Liver (tissue), 9 donors: Measurements from ENCODE around the gene TRMT10C. TPM values are rescaled to one million over a fixed set of nuclear protein-coding genes. Genes with fewer than 3 reads are reported as not detected.

Experiments used
- DNase-seq: peaks from one replicate; pipeline ENCODE4 v3.0.0-alpha.2; 2017; ENCODE audit warnings: low spot score
- H3K27ac ChIP-seq, 2 donors: one replicate each; pipeline ENCODE4 v1.7.0; 2013; ENCODE audit warnings: inconsistent platforms in 2 of 2, low read length in 2 of 2, control low read depth in 1 of 2, low read depth in 1 of 2, mild to moderate bottlenecking in 1 of 2
- H3K27me3 ChIP-seq, 4 donors: one replicate each; pipeline versions ENCODE4 v1.6.1 to v1.7.0; 2013; ENCODE audit warnings: low read length in 3 of 4, inconsistent platforms in 1 of 4, mild to moderate bottlenecking in 1 of 4, moderate library complexity in 1 of 4; ENCODE audit not compliant: control insufficient read depth in 4 of 4, insufficient read depth in 4 of 4
- H3K36me3 ChIP-seq, 4 donors: one replicate each; pipeline versions ENCODE4 v1.6.1 to v1.7.0; 2013; ENCODE audit warnings: low read length in 3 of 4, mild to moderate bottlenecking in 3 of 4, low read depth in 1 of 4, moderate library complexity in 1 of 4; ENCODE audit not compliant: control insufficient read depth in 4 of 4, insufficient read depth in 3 of 4
- H3K4me1 ChIP-seq, 4 donors: one replicate each; pipeline versions ENCODE4 v1.6.1 to v1.7.0; 2013; ENCODE audit warnings: low read length in 3 of 4, mild to moderate bottlenecking in 3 of 4, moderate library complexity in 1 of 4; ENCODE audit not compliant: control insufficient read depth in 4 of 4, insufficient read depth in 4 of 4
- H3K4me3 ChIP-seq, 3 donors: one replicate each; pipeline versions ENCODE4 v1.6.1 to v1.7.0; 2013; ENCODE audit warnings: low read length in 3 of 3, control low read depth in 1 of 3, low read depth in 1 of 3, mild to moderate bottlenecking in 1 of 3
- H3K9ac ChIP-seq, 2 donors: one replicate each; pipeline ENCODE4 v1.7.0; 2013; ENCODE audit warnings: low read length in 2 of 2, mild to moderate bottlenecking in 2 of 2, moderate library complexity in 2 of 2, control low read depth in 1 of 2, low read depth in 1 of 2
- H3K9me3 ChIP-seq, 4 donors: one replicate each; pipeline versions ENCODE4 v1.6.1 to v1.7.0; 2013; ENCODE audit warnings: low read length in 3 of 4; ENCODE audit not compliant: control insufficient read depth in 4 of 4
- ATF3 ChIP-seq: IDR thresholded peaks from 2 replicates; pipeline ENCODE4 v1.6.1; 2016; ENCODE audit warnings: antibody characterized with exemption
- CTCF ChIP-seq: fragments of 150-350 bp; IDR thresholded peaks from 2 replicates; pipeline ENCODE4 v1.5.1; 2017; ENCODE audit warnings: improper control_type of control experiment, low read depth, low read length; ENCODE audit not compliant: missing input control
- EGR1 ChIP-seq, 2 donors: IDR thresholded peaks; 2 replicates each; pipeline ENCODE4 v1.6.1; 2016 to 2018; ENCODE audit warnings: antibody characterized with exemption in 2 of 2, low read depth in 2 of 2
- GABPA ChIP-seq, 2 donors: IDR thresholded peaks in 1 of 2; conservative IDR thresholded peaks in 1 of 2; 2 replicates each; pipeline ENCODE4 v1.6.1; 2016; ENCODE audit warnings: antibody characterized with exemption in 2 of 2, mild to moderate bottlenecking in 1 of 2, moderate library complexity in 1 of 2
- HNF4A ChIP-seq, 2 donors: conservative IDR thresholded peaks; 2 replicates each; pipeline ENCODE4 v1.6.1; 2016; ENCODE audit warnings: antibody characterized with exemption in 2 of 2, mild to moderate bottlenecking in 2 of 2
- HNF4G ChIP-seq: IDR thresholded peaks from 2 replicates; pipeline ENCODE4 v1.6.1; 2016; ENCODE audit warnings: antibody characterized with exemption
- JUND ChIP-seq, 2 donors: IDR thresholded peaks; 2 replicates each; pipeline ENCODE4 v1.6.1; 2016; ENCODE audit warnings: antibody characterized with exemption in 2 of 2
- MAX ChIP-seq: IDR thresholded peaks from 2 replicates; pipeline ENCODE4 v1.6.1; 2016; ENCODE audit warnings: antibody characterized with exemption
- NR2F2 ChIP-seq: IDR thresholded peaks from 2 replicates; pipeline ENCODE4 v1.6.1; 2016; ENCODE audit warnings: antibody characterized with exemption
- RAD21 ChIP-seq, 2 donors: IDR thresholded peaks; 2 replicates each; pipeline ENCODE4 v1.6.1; 2016; ENCODE audit warnings: antibody characterized with exemption in 2 of 2, mild to moderate bottlenecking in 2 of 2
- RXRA ChIP-seq, 2 donors: IDR thresholded peaks; 2 replicates each; pipeline ENCODE4 v1.6.1; 2017 to 2018; ENCODE audit warnings: antibody characterized with exemption in 2 of 2, mild to moderate bottlenecking in 1 of 2
- SP1 ChIP-seq: IDR thresholded peaks from 2 replicates; pipeline ENCODE4 v1.6.1; 2018; ENCODE audit warnings: antibody characterized with exemption, mild to moderate bottlenecking
- YY1 ChIP-seq: IDR thresholded peaks from 2 replicates; pipeline ENCODE4 v1.6.1; 2016; ENCODE audit warnings: antibody characterized with exemption, mild to moderate bottlenecking
- WGBS: extraction: QIAGEN DNeasy Blood & Tissue Kit; methylation state at CpG from one replicate; pipeline ENCODE4 v1.1.7; 2013; 5-methylcytosine and 5-hydroxymethylcytosine counted together
- polyA plus RNA-seq, 2 donors: library from polyadenylated mRNA; stranded (reverse) in 1 of 2; unstranded in 1 of 2; fragments of 200-250 nt in 1 of 2; fragments of >200 nt in 1 of 2; fragmentation: Nextera tagmentation in 1 of 2; extraction: Ambion mirVana in 1 of 2; gene quantifications; one replicate each; pipeline versions ENCODE4 v1.2.1 to v1.2.3, GENCODE V29; 2013 to 2015
- total RNA-seq, 2 donors: library from RNA; depleted of rRNA; stranded (reverse); fragments of >200 nt; gene quantifications; one replicate each; pipeline ENCODE4 v1.2.3, GENCODE V29; 2014
- donor health status: healthy.
- donor health status: healthy.
- donor health status: healthy.
- donor health status: healthy.
- donor health status: healthy.

TRMT10C gene
- total and polyA plus RNA-seq, 4 donors: 12.6 to 30.3 (median 16.5) TPM

- peak; percentile 89 to 98 for TF ChIP-seq GABPA (IDR thresholded peaks at IDR 0.05 in 1 of 2, conservative IDR thresholded peaks at IDR 0.05 in 1 of 2)
- TF ChIP-seq HNF4A (conservative IDR thresholded peaks at IDR 0.05): no peak
- peak; percentile 70 for TF ChIP-seq NR2F2
- peak; percentile 79 to 81 for TF ChIP-seq RAD21 (IDR thresholded peaks at IDR 0.05)
- peak; percentile 55 to 91 for TF ChIP-seq EGR1 (IDR thresholded peaks at IDR 0.05; ENCODE audit: low read depth in 2 of 2)
- TF ChIP-seq ATF3: peak; percentile 88
- peak; percentile 19 for TF ChIP-seq HNF4G
- peak; percentile 94 for TF ChIP-seq MAX
- peak in 1 of 2 donors; percentile 15 for TF ChIP-seq RXRA (IDR thresholded peaks at IDR 0.05)
- TF ChIP-seq SP1: peak; percentile 74
- peak; percentile 91 to 98 for TF ChIP-seq JUND (IDR thresholded peaks at IDR 0.05)
Measured at GRCh38 chr3:101573449-101574387, 12.1 kb downstream of the TRMT10C start, which contains the start of gene PCNP (continued).

GRCh38 chr3:101574388-101575112 is 12.9 kb downstream of the TRMT10C start:
- H3K4me1 ChIP-seq: peaks cover 1 to 20% (median 14%) of the 10 kb centered on the region in 4 donors
- H3K27ac ChIP-seq: peak overlapping the region; percentile 82 to 84
- TF ChIP-seq HNF4A (conservative IDR thresholded peaks at IDR 0.05) (no peak), YY1 (peak; percentile 93), CTCF (no peak)
- H3K9ac ChIP-seq: peak overlapping the region; percentile 75 to 77
- H3K4me3 ChIP-seq: peak overlapping the region; percentile 86 to 88 (median 86)
- DNase-seq: no peak
- H3K9me3 ChIP-seq: no peaks in the 10 kb centered on the region
- under 1% methylated on average over 41 of the region's 41 CpGs for WGBS
- no peaks in the 10 kb centered on the region for H3K27me3 ChIP-seq
- H3K36me3 ChIP-seq: peaks cover 0 to 2% (median 0%) of the 10 kb centered on the region in 4 donors

- Histone ChIP-seq H3K36me3 (peaks cover 0 to 7% (median 1%) of the 10 kb centered on the region in 4 donors), H3K9ac (no peak overlapping the region), H3K4me3 (no peak overlapping the region), H3K9me3 (no peaks in the 10 kb centered on the region), H3K27me3 (no peaks in the 10 kb centered on the region), H3K27ac (no peak overlapping the region), H3K4me1 (peaks cover 3 to 20% (median 14%) of the 10 kb centered on the region in 4 donors)
- 97% methylated on average over 6 of the region's 6 CpGs for WGBS
- no peak for TF ChIP-seq HNF4A (conservative IDR thresholded peaks at IDR 0.05)
- no peak for DNase-seq
Measured at GRCh38 chr3:101577286-101577685, 15.6 kb downstream of the TRMT10C start.
